Measurements from ENCODE around the gene PDLIM1. TPM values are rescaled to one million over a fixed set of nuclear protein-coding genes. Genes with fewer than 3 reads are reported as not detected.

Gene PDLIM1
- total and polyA plus RNA-seq, 2 of the 8 experiments (the other 6 are each of a cell fraction or from before 2014, with no cell fraction given), result 169 to 245 TPM

DNA sequence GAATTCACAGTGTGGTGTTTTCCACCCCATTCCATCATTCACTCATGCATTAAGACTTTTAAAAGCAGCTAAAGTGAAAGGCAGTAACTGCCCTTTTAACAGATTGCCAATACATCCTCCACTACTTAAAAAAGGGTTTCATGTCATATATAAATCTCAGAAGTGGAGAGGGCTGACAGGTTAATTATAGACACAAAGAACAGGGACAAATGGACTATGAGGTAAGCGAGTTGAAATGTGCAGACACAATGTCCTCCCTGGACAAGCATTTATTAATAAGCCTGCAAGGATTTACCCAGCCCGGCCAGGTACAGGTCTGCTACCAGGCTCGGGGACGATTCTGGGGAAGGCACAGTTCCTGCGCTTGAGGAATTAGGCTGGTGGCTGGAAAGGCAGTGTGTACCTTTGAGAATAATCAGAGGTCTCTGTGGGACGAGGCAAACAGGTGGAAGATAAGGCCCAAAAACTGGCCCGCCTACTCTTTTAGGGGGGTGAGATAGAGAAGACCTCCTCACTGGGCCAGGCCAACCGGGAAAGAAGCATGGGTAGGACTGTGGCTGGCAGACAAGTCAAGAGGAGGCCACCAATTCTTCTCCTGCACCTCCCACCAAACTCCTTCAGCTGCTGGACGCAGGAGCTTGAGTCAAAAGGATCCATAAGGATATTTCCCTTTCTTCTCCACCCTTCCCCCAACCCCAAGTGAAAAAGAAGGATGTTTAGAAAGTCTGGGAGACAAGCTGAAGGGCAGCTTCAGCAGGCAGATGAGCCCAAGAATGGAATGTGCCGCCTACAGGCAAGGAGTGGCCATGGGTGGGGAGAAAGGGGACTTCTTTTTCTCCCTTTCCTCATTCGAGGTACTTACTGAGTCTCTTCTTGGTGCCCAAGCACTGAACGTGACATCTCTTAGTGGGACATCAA, 1.5 kb downstream of the PDLIM1 start (continued):
- TF ChIP-seq, protein P1, sequence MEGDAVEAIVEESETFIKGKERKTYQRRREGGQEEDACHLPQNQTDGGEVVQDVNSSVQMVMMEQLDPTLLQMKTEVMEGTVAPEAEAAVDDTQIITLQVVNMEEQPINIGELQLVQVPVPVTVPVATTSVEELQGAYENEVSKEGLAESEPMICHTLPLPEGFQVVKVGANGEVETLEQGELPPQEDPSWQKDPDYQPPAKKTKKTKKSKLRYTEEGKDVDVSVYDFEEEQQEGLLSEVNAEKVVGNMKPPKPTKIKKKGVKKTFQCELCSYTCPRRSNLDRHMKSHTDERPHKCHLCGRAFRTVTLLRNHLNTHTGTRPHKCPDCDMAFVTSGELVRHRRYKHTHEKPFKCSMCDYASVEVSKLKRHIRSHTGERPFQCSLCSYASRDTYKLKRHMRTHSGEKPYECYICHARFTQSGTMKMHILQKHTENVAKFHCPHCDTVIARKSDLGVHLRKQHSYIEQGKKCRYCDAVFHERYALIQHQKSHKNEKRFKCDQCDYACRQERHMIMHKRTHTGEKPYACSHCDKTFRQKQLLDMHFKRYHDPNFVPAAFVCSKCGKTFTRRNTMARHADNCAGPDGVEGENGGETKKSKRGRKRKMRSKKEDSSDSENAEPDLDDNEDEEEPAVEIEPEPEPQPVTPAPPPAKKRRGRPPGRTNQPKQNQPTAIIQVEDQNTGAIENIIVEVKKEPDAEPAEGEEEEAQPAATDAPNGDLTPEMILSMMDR (IDR thresholded peaks at IDR 0.05; ENCODE audit: control extremely low read depth in 1 of 3, insufficient read depth in 1 of 3, low read depth in 1 of 3, low read length in 3 of 3), result peak; percentile 25 to 59 (median 49); a peak in 3 of 4 replicates
- TF ChIP-seq POLR2A (IDR thresholded peaks at IDR 0.05; ENCODE audit: control extremely low read depth in 1 of 2, low read depth in 2 of 2, low read length in 2 of 2), result peak in 1 of 2 experiments; percentile 40; a peak in 2 of 3 replicates
- TF ChIP-seq SIN3A (conservative IDR thresholded peaks at IDR 0.05 in 1 of 2, IDR thresholded peaks at IDR 0.05 in 1 of 2; ENCODE audit: low read depth in 1 of 2, low read length in 2 of 2), result 0 out of 4 replicates have a peak, but pooled peaks of 1 of the 2 experiments have one; percentile 21

Measured in H1 (cell line).